GM18907 (cell line): ENCODE results near the gene XCR1.
"Not testable (repeated sequence)": the region's sequence is repeated elsewhere in the genome, so short reads cannot be mapped to it uniquely, and the experiment has no call there.

Experiments
- ATAC-seq: cut with Tn5 transposase; IDR thresholded peaks from one replicate; pipeline ENCODE4 v1.9.1; 2021; ENCODE audit warnings: mild to moderate bottlenecking, moderate library complexity; ENCODE audit not compliant: unreplicated experiment

XCR1 gene

GRCh38 chr3:46027021-46027705 lies at the start of gene XCR1:
XCR1 (minus strand) TSS chr3:46027483; CDS start chr3:46021947, 5,536 bp downstream.
- ATAC-seq = no peak

- no peak for ATAC-seq
These were observed 49.3 kb upstream of the XCR1 start for GRCh38 chr3:46076606-46077005.

GRCh38 chr3:46075816-46076215 lies 48.5 kb upstream of the XCR1 start:
- no peak for ATAC-seq

- ATAC-seq = no peak
These were observed 44.1 kb upstream of the XCR1 start for GRCh38 chr3:46071222-46071858.

GRCh38 chr3:46070595-46071093 lies 43.4 kb upstream of the XCR1 start:
- no peak for ATAC-seq

- no peak for ATAC-seq
These were observed 41.2 kb upstream of the XCR1 start for GRCh38 chr3:46068501-46068900.

- ATAC-seq = no peak
These were observed 40.1 kb upstream of the XCR1 start for GRCh38 chr3:46067401-46067800.

- ATAC-seq = no peak
These were observed 38.5 kb upstream of the XCR1 start for GRCh38 chr3:46065750-46066256.

GRCh38 chr3:46065294-46065705 lies 38.0 kb upstream of the XCR1 start:
- no peak for ATAC-seq

GRCh38 chr3:46062679-46063078 lies 35.4 kb upstream of the XCR1 start:
- no peak for ATAC-seq

GRCh38 chr3:46061887-46062286 lies 34.6 kb upstream of the XCR1 start:
- ATAC-seq = no peak

- ATAC-seq = no peak
These were observed 33.9 kb upstream of the XCR1 start for GRCh38 chr3:46061108-46061720.

- ATAC-seq = no peak
These were observed 33.3 kb upstream of the XCR1 start for GRCh38 chr3:46060551-46060950.

GRCh38 chr3:46059432-46059831 lies 32.1 kb upstream of the XCR1 start:
- no peak for ATAC-seq

- no peak for ATAC-seq
These were observed 31.7 kb upstream of the XCR1 start for GRCh38 chr3:46058981-46059380.

GRCh38 chr3:46057716-46058115 lies 30.4 kb upstream of the XCR1 start:
- ATAC-seq = no peak

GRCh38 chr3:46056686-46057085 lies 29.4 kb upstream of the XCR1 start:
- no peak for ATAC-seq

GRCh38 chr3:46053761-46054515 lies 26.7 kb upstream of the XCR1 start:
- not testable (repeated sequence) for ATAC-seq

- ATAC-seq = not testable (repeated sequence)
These were observed 26.0 kb upstream of the XCR1 start for GRCh38 chr3:46053265-46053664.

GRCh38 chr3:46052531-46052930 lies 25.2 kb upstream of the XCR1 start:
- no peak for ATAC-seq

GRCh38 chr3:46049093-46049492 lies 21.8 kb upstream of the XCR1 start:
- no peak for ATAC-seq
